Loucy (cell line): ENCODE measurements around the gene IFNA4.

Experiments used
- CTCF ChIP-seq: fragments of 200-600 bp; sonication (generic); conservative IDR thresholded peaks from 2 replicates; pipeline ENCODE4 v1.5.1; 2014; ENCODE audit warnings: mild to moderate bottlenecking, antibody characterized with exemption, low read length
- EZH2phosphoT487 ChIP-seq: fragments of 200-600 bp; IDR thresholded peaks from 2 replicates; pipeline ENCODE4 v1.6.1; 2018; ENCODE audit warnings: antibody characterized with exemption, mild to moderate bottlenecking, moderate library complexity, borderline replicate concordance

- TF ChIP-seq CTCF: no peak
- TF ChIP-seq EZH2phosphoT487: no peak
These were observed 17.8 kb upstream of the IFNA4 start for GRCh38 chr9:21205204-21205603.
